Activated CD8-positive, alpha-beta memory T cell treated with anti-CD3 and anti-CD28 coated beads, Interleukin-2, amount 10 ng/mL, durations not matched to agents 7 days and 5 days (primary cell): ENCODE data around the gene SERPINB11. TPM values are rescaled to one million over a fixed set of nuclear protein-coding genes. Genes with fewer than 3 reads are reported as not detected.
"Not testable (repeated sequence)": the region's sequence is repeated elsewhere in the genome, so short reads cannot be mapped to it uniquely, and the experiment has no call there.

Experiments used
- ATAC-seq: fragments of 150-1000 bp; cut with Tn5 transposase; one replicate; pipeline ENCODE4 v1.10.0; 2021; ENCODE audit warnings: moderate library complexity
- CTCF ChIA-PET: fragments of 350-600 bp; sonication (Branson Sonifier 250); formaldehyde crosslinking; loops from one replicate; lab custom pipeline; 2021; ENCODE audit warnings: antibody characterized with exemption; lab: Charles Lee
- DNase-seq: peaks from one replicate; pipeline ENCODE4 v3.0.0-alpha.2; 2020
- H3K27ac Mint-ChIP-seq: one replicate; pipeline ENCODE4 v1.8.0; 2021; ENCODE audit warnings: mild to moderate bottlenecking, mixed read lengths
- H3K27me3 Mint-ChIP-seq: one replicate; pipeline ENCODE4 v1.8.0; 2021; ENCODE audit warnings: mixed read lengths
- H3K36me3 Mint-ChIP-seq: one replicate; pipeline ENCODE4 v1.8.0; 2021; ENCODE audit warnings: mild to moderate bottlenecking, mixed read lengths
- H3K4me1 Mint-ChIP-seq: one replicate; pipeline ENCODE4 v1.8.0; 2021; ENCODE audit warnings: mixed read lengths
- H3K4me3 Mint-ChIP-seq: one replicate; pipeline ENCODE4 v1.8.0; 2021; ENCODE audit warnings: mild to moderate bottlenecking, moderate library complexity, mixed read lengths
- H3K9me3 Mint-ChIP-seq: one replicate; pipeline ENCODE4 v1.8.0; 2022; ENCODE audit warnings: low read depth, mixed read lengths
- total RNA-seq, 2 experiments: library from RNA; stranded (reverse); gene quantifications; one replicate each; pipeline ENCODE4 v1.2.3, GENCODE V29; 2021

The SERPINB11 gene, protein sequence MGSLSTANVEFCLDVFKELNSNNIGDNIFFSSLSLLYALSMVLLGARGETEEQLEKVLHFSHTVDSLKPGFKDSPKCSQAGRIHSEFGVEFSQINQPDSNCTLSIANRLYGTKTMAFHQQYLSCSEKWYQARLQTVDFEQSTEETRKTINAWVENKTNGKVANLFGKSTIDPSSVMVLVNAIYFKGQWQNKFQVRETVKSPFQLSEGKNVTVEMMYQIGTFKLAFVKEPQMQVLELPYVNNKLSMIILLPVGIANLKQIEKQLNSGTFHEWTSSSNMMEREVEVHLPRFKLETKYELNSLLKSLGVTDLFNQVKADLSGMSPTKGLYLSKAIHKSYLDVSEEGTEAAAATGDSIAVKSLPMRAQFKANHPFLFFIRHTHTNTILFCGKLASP
- total RNA-seq = not detected

- no peaks in the 10 kb centered on the region for H3K36me3 Mint-ChIP-seq
- H3K4me1 Mint-ChIP-seq = no peaks in the 10 kb centered on the region
- H3K27me3 Mint-ChIP-seq = no peaks in the 10 kb centered on the region
- ATAC-seq = no peak
- H3K9me3 Mint-ChIP-seq = no peaks in the 10 kb centered on the region
- no peak for DNase-seq
- CTCF ChIA-PET = no interaction called here
- H3K27ac Mint-ChIP-seq = no peak within 1 kb of the TSS
- H3K4me3 Mint-ChIP-seq = no peak within 1 kb of the TSS
These were observed at the start of gene SERPINB11 for GRCh38 chr18:63702660-63703059. Gene SERPINB11 (plus strand): TSS chr18:63702960. CDS start chr18:63710194, 7,234 bp downstream.

- H3K27ac Mint-ChIP-seq, ATAC-seq, H3K27me3 Mint-ChIP-seq, H3K4me1 Mint-ChIP-seq, DNase-seq, H3K4me3 Mint-ChIP-seq, CTCF ChIA-PET, H3K9me3 Mint-ChIP-seq, H3K36me3 Mint-ChIP-seq: not testable (repeated sequence)
These were observed 43.8 kb upstream of the SERPINB11 start for GRCh38 chr18:63658920-63659319.

- DNase-seq, CTCF ChIA-PET, H3K4me3 Mint-ChIP-seq, H3K27me3 Mint-ChIP-seq, H3K4me1 Mint-ChIP-seq, H3K9me3 Mint-ChIP-seq, H3K27ac Mint-ChIP-seq, ATAC-seq, H3K36me3 Mint-ChIP-seq: not testable (repeated sequence)
These were observed 41.0 kb upstream of the SERPINB11 start, which contains the start of gene SERPINB3 for GRCh38 chr18:63661750-63662149. Gene SERPINB3 (minus strand): TSS chr18:63661893. CDS start chr18:63661216, 677 bp downstream.

DNA sequence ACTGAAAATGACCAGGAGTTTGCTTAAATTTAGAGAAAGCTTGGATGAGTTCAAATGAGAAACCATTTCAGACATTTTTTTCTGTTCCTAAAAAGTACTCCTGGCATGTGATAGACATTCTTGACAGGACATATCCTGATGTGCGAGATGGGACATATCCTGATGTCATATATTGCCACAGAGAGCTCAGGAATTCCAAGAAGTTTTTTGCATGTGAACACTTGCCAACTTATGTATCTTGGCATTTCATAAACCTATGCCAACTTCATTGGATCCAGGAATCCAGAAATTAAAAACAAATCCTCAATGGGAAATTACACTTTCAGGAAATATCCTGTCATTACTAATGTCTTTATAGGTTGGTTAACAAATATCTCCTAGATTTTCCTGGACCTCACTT, 38.2 kb upstream of the SERPINB11 start:
- Mint-ChIP-seq H3K27ac (no peak overlapping the region), H3K9me3 (peaks cover 7% of the 10 kb centered on the region), H3K4me3 (no peak overlapping the region), H3K36me3 (no peaks in the 10 kb centered on the region), H3K4me1 (no peaks in the 10 kb centered on the region), H3K27me3 (no peaks in the 10 kb centered on the region)
- DNase-seq (no peak), ATAC-seq (no peak)
- CTCF ChIA-PET = interaction anchor here (0.5 kb wide), 1 partner anchor 183 kb away, joined by 3 read pairs; no protein-coding TSS in a partner anchor

DNA sequence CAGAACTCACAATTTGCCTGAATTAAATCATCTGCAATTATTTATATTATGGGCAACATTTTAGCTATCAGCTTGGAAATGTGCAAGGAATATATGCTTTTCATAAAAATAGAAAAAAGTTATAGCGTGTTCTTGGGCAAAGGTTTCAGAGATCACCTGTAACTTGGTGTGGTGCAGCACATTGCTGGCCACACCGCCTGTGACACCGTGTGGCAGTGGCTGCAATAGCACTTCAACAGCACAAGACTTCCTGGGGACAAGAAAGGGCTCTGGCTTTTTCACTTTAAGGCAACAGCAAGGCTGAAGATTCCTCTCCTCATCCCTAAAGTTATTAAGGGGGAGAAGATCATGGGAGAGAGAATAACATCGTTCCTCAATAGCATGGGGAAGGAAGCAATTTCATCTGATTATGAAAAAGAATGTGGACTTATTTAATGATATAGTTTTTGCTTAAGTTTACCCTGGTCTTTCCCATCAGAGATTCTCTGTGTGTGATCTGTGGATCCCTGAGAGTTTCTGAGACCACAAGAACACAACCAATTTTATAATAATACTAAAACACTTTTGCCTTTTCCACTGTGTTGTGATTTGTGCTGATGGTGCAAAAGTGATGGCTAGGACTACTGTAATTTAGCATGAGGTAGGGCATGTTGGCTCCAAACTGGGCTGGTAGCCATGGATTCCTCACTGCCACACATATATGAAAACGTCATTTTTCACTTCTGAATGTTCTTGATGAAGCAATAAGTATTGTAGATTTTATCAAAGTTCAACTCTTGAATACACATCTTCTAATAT, 26.0 kb upstream of the SERPINB11 start:
- H3K27ac Mint-ChIP-seq = no peak overlapping the region
- CTCF ChIA-PET = no interaction called here
- no peaks in the 10 kb centered on the region for H3K9me3 Mint-ChIP-seq
- ATAC-seq (no peak), DNase-seq (no peak)
- no peak overlapping the region for H3K4me3 Mint-ChIP-seq
- H3K4me1 Mint-ChIP-seq = no peaks in the 10 kb centered on the region
- no peaks in the 10 kb centered on the region for H3K27me3 Mint-ChIP-seq
- no peaks in the 10 kb centered on the region for H3K36me3 Mint-ChIP-seq

DNA sequence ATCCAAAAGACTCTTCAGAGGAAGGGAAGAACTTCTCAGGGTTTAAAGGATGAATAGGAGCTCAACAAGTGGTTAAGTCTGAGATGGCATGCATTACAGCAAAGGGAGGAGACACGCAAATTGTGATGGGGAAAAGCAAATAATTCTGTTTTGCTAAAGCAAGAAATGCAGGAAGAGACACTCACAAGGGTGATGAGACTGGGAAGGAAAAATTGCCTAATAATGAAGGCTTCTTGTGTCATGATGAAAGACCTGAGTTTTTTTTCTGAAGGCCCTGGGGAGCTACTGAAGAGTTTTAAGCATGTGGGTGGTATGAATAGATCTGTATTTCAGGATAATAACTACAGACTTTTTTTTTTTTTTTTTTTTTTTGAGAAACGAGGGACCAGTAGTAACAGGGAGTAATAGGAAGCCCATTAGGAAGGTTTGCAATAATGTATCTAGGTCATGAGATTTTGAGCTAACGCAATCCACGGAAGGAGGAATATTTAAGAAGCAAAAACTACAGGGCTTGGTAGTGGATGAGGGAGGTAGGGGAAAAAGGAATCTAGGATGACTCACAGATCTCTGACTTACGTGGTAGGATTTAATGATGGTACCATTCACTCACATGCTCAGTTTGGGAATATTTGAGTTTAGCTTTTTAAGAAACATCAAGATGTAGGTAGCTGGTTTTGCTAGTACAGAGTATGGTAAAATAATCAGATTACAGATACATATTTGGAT, 25.1 kb upstream of the SERPINB11 start:
- DNase-seq = no peak
- CTCF ChIA-PET = interaction anchor here (0.6 to 1.0 kb wide), 2 partner anchors 159 to 971 kb away, joined by 3 read pairs; no protein-coding TSS in a partner anchor
- Mint-ChIP-seq H3K4me1 (no peaks in the 10 kb centered on the region), H3K4me3 (no peak overlapping the region), H3K27me3 (no peaks in the 10 kb centered on the region), H3K36me3 (no peaks in the 10 kb centered on the region), H3K27ac (no peak overlapping the region), H3K9me3 (no peaks in the 10 kb centered on the region)
- no peak for ATAC-seq

DNA sequence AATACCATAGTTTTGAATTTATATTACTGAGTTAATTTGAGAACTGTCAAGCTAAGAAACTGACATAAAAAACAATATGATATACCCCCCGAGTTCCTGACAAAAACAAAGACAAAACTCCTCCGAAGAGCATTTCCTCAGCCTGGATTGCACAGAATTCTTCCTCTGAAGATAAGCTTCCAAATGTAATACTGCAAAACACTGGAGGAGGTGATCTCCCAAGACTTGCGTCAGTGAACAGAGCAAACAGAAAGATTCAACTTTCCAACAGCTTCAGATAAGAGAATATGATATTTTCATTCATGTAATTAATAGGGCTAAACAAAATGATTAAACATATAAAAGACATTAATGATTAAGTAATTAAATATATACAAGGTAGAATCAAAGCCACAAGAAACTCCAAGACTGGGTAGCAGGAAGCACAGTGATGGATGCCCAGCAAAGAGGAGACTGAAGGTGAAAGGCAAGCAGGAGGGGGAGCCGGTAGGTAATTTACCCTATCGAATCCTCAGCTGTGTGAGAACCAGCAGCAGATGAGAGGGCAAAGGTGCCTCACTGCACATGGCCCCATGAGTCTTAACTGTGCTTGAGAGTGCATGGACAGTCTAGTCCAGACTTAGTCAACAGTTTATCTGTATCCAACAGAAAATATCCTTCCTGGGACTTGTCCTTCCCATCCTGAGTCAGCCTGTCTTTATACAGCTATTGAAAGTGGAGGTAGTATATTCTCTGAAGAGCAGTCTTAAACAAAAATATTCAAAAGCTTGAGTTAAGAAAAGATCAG, 22.7 kb upstream of the SERPINB11 start:
- ATAC-seq = no peak
- no peaks in the 10 kb centered on the region for H3K4me1 Mint-ChIP-seq
- H3K4me3 Mint-ChIP-seq = no peak overlapping the region
- H3K9me3 Mint-ChIP-seq = no peaks in the 10 kb centered on the region
- H3K36me3 Mint-ChIP-seq = no peaks in the 10 kb centered on the region
- no peak for DNase-seq
- no peaks in the 10 kb centered on the region for H3K27me3 Mint-ChIP-seq
- CTCF ChIA-PET = no interaction called here
- H3K27ac Mint-ChIP-seq = no peak overlapping the region

DNA sequence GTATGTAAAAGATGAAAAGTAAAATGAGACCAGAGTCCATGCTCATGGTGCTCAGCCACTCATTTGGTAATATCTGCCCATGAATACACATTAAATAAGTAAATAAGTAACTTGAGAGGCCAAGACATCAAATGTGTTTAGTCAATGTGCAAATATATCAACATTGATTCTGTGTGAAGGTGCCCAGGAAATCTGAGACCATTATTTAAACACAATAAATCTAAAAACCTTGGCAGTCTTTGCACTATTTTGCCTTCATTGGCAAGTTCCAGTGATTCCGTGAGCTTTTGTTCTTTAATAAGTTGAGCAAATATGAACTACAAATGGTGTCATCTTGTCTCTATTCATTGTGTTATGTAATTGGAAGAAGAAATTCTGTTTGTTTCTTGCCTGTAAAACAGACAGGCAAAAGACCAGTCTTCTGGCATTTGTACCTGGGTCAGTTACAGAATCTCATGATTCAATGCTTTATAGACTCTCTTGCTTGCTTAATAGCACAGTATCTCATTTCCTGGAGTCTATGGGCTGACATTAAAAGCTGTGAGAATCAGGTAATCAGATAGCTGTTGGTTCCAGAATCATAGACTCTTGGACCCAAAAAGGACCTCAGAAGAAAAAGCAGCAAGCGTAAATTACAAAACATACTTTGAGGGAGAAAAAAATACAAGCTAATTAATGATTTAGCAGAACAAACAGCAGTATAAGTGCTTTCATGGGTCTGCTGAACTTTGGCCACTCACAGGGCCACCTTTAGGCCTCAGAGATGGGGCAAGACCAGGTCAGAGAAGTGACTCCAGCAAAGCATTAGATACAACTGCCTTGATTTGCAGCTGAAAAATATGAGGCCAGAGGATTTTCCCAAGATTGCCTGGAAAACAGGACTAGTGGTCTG, 21.1 kb upstream of the SERPINB11 start:
- DNase-seq (no peak), ATAC-seq (no peak)
- Mint-ChIP-seq H3K27me3 (no peaks in the 10 kb centered on the region), H3K4me3 (no peak overlapping the region), H3K9me3 (no peaks in the 10 kb centered on the region), H3K27ac (no peak overlapping the region), H3K36me3 (no peaks in the 10 kb centered on the region), H3K4me1 (no peaks in the 10 kb centered on the region)
- CTCF ChIA-PET = no interaction called here

GRCh38 chr18:63683152-63683551, 19.6 kb upstream of the SERPINB11 start:
- Mint-ChIP-seq H3K27ac (no peak overlapping the region), H3K36me3 (no peaks in the 10 kb centered on the region), H3K4me1 (no peaks in the 10 kb centered on the region), H3K9me3 (no peaks in the 10 kb centered on the region), H3K4me3 (no peak overlapping the region), H3K27me3 (no peaks in the 10 kb centered on the region)
- CTCF ChIA-PET = no interaction called here
- DNase-seq (no peak), ATAC-seq (no peak)

DNA sequence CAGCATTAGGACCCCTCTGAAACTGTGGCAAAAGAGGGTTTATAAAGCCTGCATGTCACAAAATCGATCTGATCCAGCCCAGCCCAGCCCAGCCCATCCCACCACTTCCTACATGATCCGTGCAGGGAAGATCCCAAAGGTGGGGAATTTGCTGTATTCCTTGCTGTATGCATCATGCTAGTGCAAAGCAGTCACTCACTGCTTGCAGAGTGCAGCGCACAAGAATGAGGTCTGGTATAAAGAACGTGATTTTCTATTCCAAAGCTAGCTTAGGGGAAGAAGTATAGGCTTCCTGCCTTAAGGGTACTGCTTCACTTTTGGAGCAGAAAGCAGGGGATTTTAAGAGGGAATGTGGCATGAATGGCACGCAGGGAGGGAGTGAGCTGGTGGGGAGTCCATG, 18.9 kb upstream of the SERPINB11 start:
- Mint-ChIP-seq H3K27ac (no peak overlapping the region), H3K36me3 (no peaks in the 10 kb centered on the region), H3K4me3 (no peak overlapping the region), H3K4me1 (no peaks in the 10 kb centered on the region), H3K9me3 (no peaks in the 10 kb centered on the region), H3K27me3 (no peaks in the 10 kb centered on the region)
- DNase-seq = no peak
- no peak for ATAC-seq
- CTCF ChIA-PET = no interaction called here

DNA sequence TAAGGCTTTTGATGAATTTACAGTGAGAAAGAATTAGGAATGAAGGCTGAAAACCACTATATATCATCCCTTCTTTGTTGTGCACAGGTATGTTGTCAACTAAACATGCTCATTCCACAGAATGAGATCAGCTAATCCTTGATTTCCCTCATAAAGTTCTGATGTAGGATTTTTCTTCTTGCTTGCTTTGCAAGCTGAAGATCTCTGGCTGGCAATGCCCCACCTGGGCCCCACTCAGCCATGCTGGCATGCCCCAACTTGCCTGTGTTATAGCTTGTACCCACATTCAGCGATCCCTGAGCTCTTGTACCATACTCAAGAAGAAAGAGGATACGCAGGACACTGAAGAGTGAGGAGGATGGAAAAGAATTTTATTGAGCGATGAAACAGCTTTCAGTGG, 18.0 kb upstream of the SERPINB11 start:
- Mint-ChIP-seq H3K27me3 (no peaks in the 10 kb centered on the region), H3K36me3 (no peaks in the 10 kb centered on the region), H3K4me3 (no peak overlapping the region), H3K9me3 (no peaks in the 10 kb centered on the region), H3K4me1 (no peaks in the 10 kb centered on the region), H3K27ac (no peak overlapping the region)
- CTCF ChIA-PET = no interaction called here
- no peak for DNase-seq
- no peak for ATAC-seq

DNA sequence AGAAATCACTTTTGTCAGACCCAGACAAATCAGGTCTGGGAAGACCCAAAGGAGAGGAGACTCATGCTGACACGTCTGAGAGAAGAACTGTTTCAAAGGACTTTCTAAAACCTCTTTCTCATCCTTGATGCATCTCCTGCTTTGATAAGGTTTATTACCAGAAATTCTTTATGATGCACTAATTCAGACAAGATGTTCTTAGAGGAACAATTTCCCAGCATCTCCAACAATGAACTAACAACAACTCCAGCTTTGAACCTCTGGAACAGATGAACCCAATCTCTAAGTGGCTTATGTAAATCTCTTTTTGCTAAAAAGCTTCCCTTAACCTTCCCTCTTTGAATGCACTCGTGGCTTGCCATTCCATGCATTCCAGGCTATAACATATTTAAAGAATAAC, 15.9 kb upstream of the SERPINB11 start:
- H3K27me3 Mint-ChIP-seq = no peaks in the 10 kb centered on the region
- H3K36me3 Mint-ChIP-seq = no peaks in the 10 kb centered on the region
- ATAC-seq = no peak
- no peaks in the 10 kb centered on the region for H3K4me1 Mint-ChIP-seq
- DNase-seq = no peak
- no peaks in the 10 kb centered on the region for H3K9me3 Mint-ChIP-seq
- H3K4me3 Mint-ChIP-seq = no peak overlapping the region
- CTCF ChIA-PET = interaction anchor here (1.1 kb wide), 1 partner anchor 9 kb away, joined by 3 read pairs; no protein-coding TSS in a partner anchor
- H3K27ac Mint-ChIP-seq = no peak overlapping the region
